Ishikawa (cell line): Measurements from ENCODE around the gene TPO.

Experiments used
- CEBPB ChIP-seq: IDR thresholded peaks from 2 replicates; pipeline ENCODE4 v1.6.1; 2012
- CREB1 ChIP-seq: IDR thresholded peaks from 2 replicates; pipeline ENCODE4 v1.6.1; 2012; ENCODE audit warnings: low read depth
- EGR1 ChIP-seq: IDR thresholded peaks from 2 replicates; pipeline ENCODE4 v1.6.1; 2012
- FOXM1 ChIP-seq: IDR thresholded peaks from 2 replicates; pipeline ENCODE4 v1.6.1; 2012; ENCODE audit warnings: low read depth, borderline replicate concordance
- MAX ChIP-seq: IDR thresholded peaks from 2 replicates; pipeline ENCODE4 v1.6.1; 2012
- RAD21 ChIP-seq: IDR thresholded peaks from 2 replicates; pipeline ENCODE4 v1.6.1; 2012; ENCODE audit warnings: low read depth
- TAF1 ChIP-seq: IDR thresholded peaks from 2 replicates; pipeline ENCODE4 v1.6.1; 2012; ENCODE audit warnings: low read depth, mild to moderate bottlenecking
- TCF12 ChIP-seq: IDR thresholded peaks from 2 replicates; pipeline ENCODE4 v1.6.1; 2012; ENCODE audit warnings: low read depth
- USF1 ChIP-seq: IDR thresholded peaks from 2 replicates; pipeline ENCODE4 v1.6.1; 2012
- YY1 ChIP-seq: IDR thresholded peaks from 2 replicates; pipeline ENCODE4 v1.6.1; 2012; ENCODE audit warnings: low read depth

- TF ChIP-seq YY1 (no peak), CREB1 (no peak), MAX (no peak), TAF1 (no peak), USF1 (no peak), TCF12 (no peak), EGR1 (no peak), CEBPB (no peak), RAD21 (no peak), FOXM1 (no peak)
These were observed 39.0 kb upstream of the TPO start for GRCh38 chr2:1374287-1374686.
